HEK293 (cell line): ENCODE measurements around the gene HS3ST1.

ENCODE experiments used
- CTCF ChIA-PET: fragments of 350-600 bp; formaldehyde crosslinking; extraction: SDS; loops from one replicate; lab custom pipeline; 2021; ENCODE audit warnings: antibody characterized with exemption; lab: Yijun Ruan, JAX
- POLR2A ChIA-PET: fragments of 300-600 bp; formaldehyde crosslinking; extraction: SDS; loops from one replicate; lab custom pipeline; 2020; ENCODE audit warnings: antibody characterized with exemption, inconsistent platforms; lab: Yijun Ruan, JAX
- H3K27ac ChIP-seq: fragments of 200-500 bp; sonication (Bioruptor generic); 2 replicates; pipeline ENCODE4 v1.5.1; 2014; ENCODE audit warnings: low read depth, low read length, control low read depth, inconsistent platforms; ENCODE audit errors: extremely low read depth
- H3K36me3 ChIP-seq, 2 experiments: fragments of 200-500 bp in 1 of 2; sonication (Bioruptor generic) in 1 of 2; 1 replicate in 1 of 2; 2 replicates in 1 of 2; pipeline ENCODE4 v1.5.1; 2014 to 2017; ENCODE audit warnings: inconsistent platforms in 2 of 2, low read length in 2 of 2; ENCODE audit not compliant: control insufficient read depth in 2 of 2, insufficient read depth in 1 of 2
- H3K4me1 ChIP-seq: fragments of 200-500 bp; sonication (Bioruptor generic); 2 replicates; pipeline ENCODE4 v1.5.1; 2014; ENCODE audit warnings: mild to moderate bottlenecking, low read length, inconsistent platforms; ENCODE audit not compliant: control insufficient read depth, insufficient read depth
- H3K4me3 ChIP-seq: 2 replicates; pipeline ENCODE4 v1.5.1; 2011; ENCODE audit warnings: low read depth, mild to moderate bottlenecking, control low read depth, low read length, moderate library complexity
- H3K9me3 ChIP-seq: fragments of 200-500 bp; sonication (Bioruptor generic); 2 replicates; pipeline ENCODE4 v1.5.1; 2014; ENCODE audit warnings: low read depth, low read length, inconsistent platforms; ENCODE audit not compliant: control insufficient read depth, insufficient read depth
- BCL11A ChIP-seq: fragments of 450-650 bp; formaldehyde crosslinking; IDR thresholded peaks from 2 replicates; pipeline ENCODE4 v1.5.1; 2016; ENCODE audit warnings: low read depth, missing biosample characterization, missing genetic modification characterization
- HOXA7 ChIP-seq: sonication (generic); formaldehyde crosslinking; IDR thresholded peaks from 2 replicates; pipeline ENCODE4 v1.8.1; 2022; ENCODE audit warnings: missing genetic modification reagents, borderline replicate concordance
- KLF10 ChIP-seq: fragments of 450-650 bp; IDR thresholded peaks from 2 replicates; pipeline ENCODE4 v1.5.1; 2018; ENCODE audit warnings: missing biosample characterization, mild to moderate bottlenecking, missing genetic modification characterization
- MEIS1 ChIP-seq: sonication (generic); formaldehyde crosslinking; IDR thresholded peaks from 2 replicates; pipeline ENCODE4 v1.8.1; 2022; ENCODE audit warnings: missing genetic modification reagents, mild to moderate bottlenecking, borderline replicate concordance
- REPIN1 ChIP-seq: fragments of 450-650 bp; formaldehyde crosslinking; IDR thresholded peaks from 2 replicates; pipeline ENCODE4 v1.5.1; 2017; ENCODE audit warnings: missing biosample characterization, missing genetic modification characterization, low read depth
- SCRT2 ChIP-seq: fragments of 450-650 bp; formaldehyde crosslinking; IDR thresholded peaks from 2 replicates; pipeline ENCODE4 v1.5.1; 2016; ENCODE audit warnings: missing biosample characterization, missing genetic modification characterization
- WT1 ChIP-seq: fragments of 450-650 bp; formaldehyde crosslinking; IDR thresholded peaks from 2 replicates; pipeline ENCODE4 v1.5.1; 2016; ENCODE audit warnings: missing biosample characterization, missing genetic modification characterization
- ZBTB6 ChIP-seq: fragments of 450-650 bp; formaldehyde crosslinking; IDR thresholded peaks from 2 replicates; pipeline ENCODE4 v1.5.1; 2017; ENCODE audit warnings: missing biosample characterization, missing genetic modification characterization
- ZBTB7A ChIP-seq: fragments of 450-650 bp; formaldehyde crosslinking; IDR thresholded peaks from 2 replicates; pipeline ENCODE4 v1.5.1; 2016; ENCODE audit warnings: low read depth, missing biosample characterization, missing genetic modification characterization
- ZFHX2 ChIP-seq: fragments of 450-650 bp; formaldehyde crosslinking; conservative IDR thresholded peaks from 2 replicates; pipeline ENCODE4 v1.5.1; 2016; ENCODE audit warnings: missing biosample characterization, missing genetic modification characterization
- ZNF114 ChIP-seq: fragments of 450-650 bp; formaldehyde crosslinking; IDR thresholded peaks from 2 replicates; pipeline ENCODE4 v1.5.0; 2017; ENCODE audit warnings: missing biosample characterization, missing genetic modification characterization
- ZNF155 ChIP-seq: fragments of 450-650 bp; formaldehyde crosslinking; IDR thresholded peaks from 2 replicates; pipeline ENCODE4 v1.5.1; 2016; ENCODE audit warnings: missing biosample characterization, missing genetic modification characterization
- ZNF174 ChIP-seq: fragments of 450-650 bp; formaldehyde crosslinking; IDR thresholded peaks from 2 replicates; pipeline ENCODE4 v1.5.0; 2017; ENCODE audit warnings: missing biosample characterization, mild to moderate bottlenecking, missing genetic modification characterization
- ZNF202 ChIP-seq: fragments of 450-650 bp; formaldehyde crosslinking; IDR thresholded peaks from 2 replicates; pipeline ENCODE4 v1.5.1; 2016; ENCODE audit warnings: missing biosample characterization, missing genetic modification characterization, borderline replicate concordance
- ZNF239 ChIP-seq: fragments of 450-650 bp; formaldehyde crosslinking; IDR thresholded peaks from 2 replicates; pipeline ENCODE4 v1.5.1; 2016; ENCODE audit warnings: missing biosample characterization, missing genetic modification characterization
- ZNF292 ChIP-seq: fragments of 450-650 bp; formaldehyde crosslinking; IDR thresholded peaks from 2 replicates; pipeline ENCODE4 v1.5.1; 2016; ENCODE audit warnings: low read depth, missing biosample characterization, missing genetic modification characterization, borderline replicate concordance
- ZNF366 ChIP-seq: fragments of 450-650 bp; formaldehyde crosslinking; conservative IDR thresholded peaks from 2 replicates; pipeline ENCODE4 v1.5.1; 2016; ENCODE audit warnings: missing biosample characterization, missing genetic modification characterization
- ZNF544 ChIP-seq: fragments of 450-650 bp; formaldehyde crosslinking; IDR thresholded peaks from 2 replicates; pipeline ENCODE4 v1.5.0; 2017; ENCODE audit warnings: missing biosample characterization, missing genetic modification characterization
- ZNF558 ChIP-seq: fragments of 450-650 bp; formaldehyde crosslinking; IDR thresholded peaks from 2 replicates; pipeline ENCODE4 v1.5.1; 2016; ENCODE audit warnings: missing biosample characterization, missing genetic modification characterization
- ZNF560 ChIP-seq: fragments of 450-650 bp; formaldehyde crosslinking; IDR thresholded peaks from 2 replicates; pipeline ENCODE4 v1.5.1; 2017; ENCODE audit warnings: missing biosample characterization, missing genetic modification characterization, borderline replicate concordance
- ZNF561 ChIP-seq: fragments of 450-650 bp; IDR thresholded peaks from 2 replicates; pipeline ENCODE4 v1.5.1; 2018; ENCODE audit warnings: missing biosample characterization, missing genetic modification characterization, borderline replicate concordance
- ZNF585B ChIP-seq: fragments of 450-650 bp; formaldehyde crosslinking; IDR thresholded peaks from 2 replicates; pipeline ENCODE4 v1.5.1; 2016; ENCODE audit warnings: missing biosample characterization, missing genetic modification characterization
- ZNF623 ChIP-seq: fragments of 450-650 bp; formaldehyde crosslinking; IDR thresholded peaks from 2 replicates; pipeline ENCODE4 v1.5.1; 2016; ENCODE audit warnings: missing biosample characterization, missing genetic modification characterization
- ZNF670 ChIP-seq: fragments of 450-650 bp; formaldehyde crosslinking; IDR thresholded peaks from 2 replicates; pipeline ENCODE4 v1.5.1; 2016; ENCODE audit warnings: missing biosample characterization, missing genetic modification characterization, low read depth
- ZNF677 ChIP-seq: fragments of 450-650 bp; IDR thresholded peaks from 2 replicates; pipeline ENCODE4 v1.5.0; 2018; ENCODE audit warnings: missing biosample characterization, mild to moderate bottlenecking, missing genetic modification characterization, moderate library complexity
- ZNF777 ChIP-seq: fragments of 450-650 bp; formaldehyde crosslinking; IDR thresholded peaks from 2 replicates; pipeline ENCODE4 v1.5.1; 2017; ENCODE audit warnings: missing biosample characterization, missing genetic modification characterization, borderline replicate concordance
- ZNF830 ChIP-seq: fragments of 450-650 bp; IDR thresholded peaks from 2 replicates; pipeline ENCODE4 v1.5.0; 2018; ENCODE audit warnings: missing biosample characterization, missing genetic modification characterization, low read depth, mild to moderate bottlenecking, moderate library complexity
- ZSCAN4 ChIP-seq: fragments of 450-650 bp; formaldehyde crosslinking; IDR thresholded peaks from 2 replicates; pipeline ENCODE4 v1.5.1; 2017; ENCODE audit warnings: missing biosample characterization, missing genetic modification characterization
- TF ChIP-seq, protein P1 (sequence below): fragments of 450-650 bp; formaldehyde crosslinking; IDR thresholded peaks from 2 replicates; pipeline ENCODE4 v1.5.1; 2016; ENCODE audit warnings: missing biosample characterization, missing genetic modification characterization
- TF ChIP-seq, protein P2 (sequence below): fragments of 450-650 bp; formaldehyde crosslinking; IDR thresholded peaks from 2 replicates; pipeline ENCODE4 v1.5.1; 2016; ENCODE audit warnings: missing biosample characterization, missing genetic modification characterization

Gene HS3ST1

DNA sequence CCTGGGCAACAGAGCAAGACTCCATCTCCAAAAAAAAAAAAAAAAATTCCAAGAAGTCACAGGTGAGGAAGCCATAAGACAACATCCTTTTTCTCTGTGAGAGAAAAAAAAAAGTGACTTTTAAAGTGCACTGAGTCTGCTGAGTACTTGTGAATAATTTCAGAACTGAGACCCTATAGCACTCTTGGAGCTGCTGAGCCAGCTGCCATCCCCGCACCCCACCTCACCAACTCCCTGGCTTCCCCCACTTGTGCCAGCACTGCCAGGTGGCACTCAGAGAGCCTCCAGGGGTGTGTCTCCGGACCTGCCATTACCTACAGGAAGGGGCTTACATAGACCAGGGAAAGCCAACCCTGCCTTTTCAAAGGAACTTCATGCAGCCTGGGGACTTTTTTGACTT is 39.2 kb upstream of the HS3ST1 start (continued):
- TF ChIP-seq ZBTB6 (tag by site-specific recombination) (no peak), BCL11A (tag by site-specific recombination) (no peak), ZNF585B (tag by site-specific recombination) (no peak), ZNF558 (no peak), REPIN1 (tag by site-specific recombination) (no peak), ZNF239 (tag by site-specific recombination) (no peak), ZBTB7A (tag by site-specific recombination) (no peak), ZNF174 (tag by site-specific recombination) (no peak), ZNF670 (tag by site-specific recombination) (no peak), KLF10 (tag by site-specific recombination) (no peak)
- TF ChIP-seq, protein P1, sequence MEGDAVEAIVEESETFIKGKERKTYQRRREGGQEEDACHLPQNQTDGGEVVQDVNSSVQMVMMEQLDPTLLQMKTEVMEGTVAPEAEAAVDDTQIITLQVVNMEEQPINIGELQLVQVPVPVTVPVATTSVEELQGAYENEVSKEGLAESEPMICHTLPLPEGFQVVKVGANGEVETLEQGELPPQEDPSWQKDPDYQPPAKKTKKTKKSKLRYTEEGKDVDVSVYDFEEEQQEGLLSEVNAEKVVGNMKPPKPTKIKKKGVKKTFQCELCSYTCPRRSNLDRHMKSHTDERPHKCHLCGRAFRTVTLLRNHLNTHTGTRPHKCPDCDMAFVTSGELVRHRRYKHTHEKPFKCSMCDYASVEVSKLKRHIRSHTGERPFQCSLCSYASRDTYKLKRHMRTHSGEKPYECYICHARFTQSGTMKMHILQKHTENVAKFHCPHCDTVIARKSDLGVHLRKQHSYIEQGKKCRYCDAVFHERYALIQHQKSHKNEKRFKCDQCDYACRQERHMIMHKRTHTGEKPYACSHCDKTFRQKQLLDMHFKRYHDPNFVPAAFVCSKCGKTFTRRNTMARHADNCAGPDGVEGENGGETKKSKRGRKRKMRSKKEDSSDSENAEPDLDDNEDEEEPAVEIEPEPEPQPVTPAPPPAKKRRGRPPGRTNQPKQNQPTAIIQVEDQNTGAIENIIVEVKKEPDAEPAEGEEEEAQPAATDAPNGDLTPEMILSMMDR (tag by site-specific recombination), result no peak
- TF ChIP-seq, protein P2, sequence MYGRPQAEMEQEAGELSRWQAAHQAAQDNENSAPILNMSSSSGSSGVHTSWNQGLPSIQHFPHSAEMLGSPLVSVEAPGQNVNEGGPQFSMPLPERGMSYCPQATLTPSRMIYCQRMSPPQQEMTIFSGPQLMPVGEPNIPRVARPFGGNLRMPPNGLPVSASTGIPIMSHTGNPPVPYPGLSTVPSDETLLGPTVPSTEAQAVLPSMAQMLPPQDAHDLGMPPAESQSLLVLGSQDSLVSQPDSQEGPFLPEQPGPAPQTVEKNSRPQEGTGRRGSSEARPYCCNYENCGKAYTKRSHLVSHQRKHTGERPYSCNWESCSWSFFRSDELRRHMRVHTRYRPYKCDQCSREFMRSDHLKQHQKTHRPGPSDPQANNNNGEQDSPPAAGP (tag by site-specific recombination), result no peak

DNA sequence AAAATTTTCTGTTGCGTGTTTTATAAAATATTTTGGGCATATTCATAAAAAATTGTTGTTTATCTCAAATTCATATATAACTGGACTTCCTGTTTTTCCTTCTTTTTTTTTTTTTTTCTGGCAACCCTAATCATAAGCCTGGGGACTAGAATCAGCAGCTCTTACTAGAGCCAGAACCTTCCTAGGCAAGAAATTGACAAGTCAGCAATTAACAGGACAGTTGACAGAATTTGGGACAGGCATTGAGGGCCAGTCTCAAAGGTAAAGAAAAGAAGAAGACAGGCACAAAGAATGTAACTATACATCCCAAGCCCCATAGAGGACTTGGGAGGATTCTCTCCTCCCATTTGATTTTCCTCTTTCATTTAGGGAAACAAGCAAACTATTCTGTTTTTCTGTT is 35.0 kb upstream of the HS3ST1 start:
- Histone ChIP-seq H3K4me1 (no peaks in the 10 kb centered on the region), H3K4me3 (no peak overlapping the region), H3K9me3 (no peaks in the 10 kb centered on the region), H3K27ac (no peak overlapping the region), H3K36me3 (no peaks in the 10 kb centered on the region)
- ChIA-PET POLR2A (no interaction called here), CTCF (no interaction called here)
- TF ChIP-seq ZNF623 (no peak), ZNF366 (no peak), ZFHX2 (tag by site-specific recombination) (no peak), ZNF677 (tag by site-specific recombination) (no peak), ZSCAN4 (tag by site-specific recombination) (no peak), ZNF155 (no peak), ZNF777 (no peak), SCRT2 (tag by site-specific recombination) (no peak), HOXA7 (CRISPR knock-in tag) (no peak), MEIS1 (no peak), ZNF114 (no peak), ZNF292 (tag by site-specific recombination) (no peak), ZNF560 (tag by site-specific recombination) (no peak), ZNF202 (tag by site-specific recombination) (no peak), WT1 (tag by site-specific recombination) (no peak), ZNF830 (tag by site-specific recombination) (no peak), ZNF544 (tag by site-specific recombination) (no peak), ZNF561 (no peak)
- TF ChIP-seq, protein P1 (tag by site-specific recombination), result no peak
